HuH-7.5 (cell line): ENCODE data around the gene FAM229A.

Source experiments
- DNase-seq: peaks from one replicate; pipeline ENCODE4 v3.0.0; 2011; ENCODE audit warnings: low spot score

Gene FAM229A

GRCh38 chr1:32330558-32331151 is 31.6 kb downstream of the FAM229A start:
- no peak for DNase-seq

GRCh38 chr1:32329931-32330466 is 32.3 kb downstream of the FAM229A start:
- DNase-seq: no peak

GRCh38 chr1:32327204-32327603 is 35.1 kb downstream of the FAM229A start:
- no peak for DNase-seq

- DNase-seq: no peak
Measured at GRCh38 chr1:32321712-32322291, 40.5 kb downstream of the FAM229A start.

GRCh38 chr1:32318127-32318869 is 44.0 kb downstream of the FAM229A start:
- no peak for DNase-seq

- DNase-seq: no peak
Measured at GRCh38 chr1:32316903-32317277, 45.4 kb downstream of the FAM229A start.

- DNase-seq: no peak
Measured at GRCh38 chr1:32311709-32312393, 50.4 kb downstream of the FAM229A start.
